ENCODE measurements around the gene ARHGEF17.

ARHGEF17 gene

GRCh38 chr11:73409431-73409830, 101.4 kb downstream of the ARHGEF17 start:
- H3K4me3 ChIP-seq (ENCODE audit: low read depth, low read length) = no peak overlapping the region
- no peak for DNase-seq (ENCODE audit: low read depth)
- no peak for TF ChIP-seq CTCF (conservative IDR thresholded peaks at IDR 0.05; ENCODE audit: low read depth, low read length)

DNA sequence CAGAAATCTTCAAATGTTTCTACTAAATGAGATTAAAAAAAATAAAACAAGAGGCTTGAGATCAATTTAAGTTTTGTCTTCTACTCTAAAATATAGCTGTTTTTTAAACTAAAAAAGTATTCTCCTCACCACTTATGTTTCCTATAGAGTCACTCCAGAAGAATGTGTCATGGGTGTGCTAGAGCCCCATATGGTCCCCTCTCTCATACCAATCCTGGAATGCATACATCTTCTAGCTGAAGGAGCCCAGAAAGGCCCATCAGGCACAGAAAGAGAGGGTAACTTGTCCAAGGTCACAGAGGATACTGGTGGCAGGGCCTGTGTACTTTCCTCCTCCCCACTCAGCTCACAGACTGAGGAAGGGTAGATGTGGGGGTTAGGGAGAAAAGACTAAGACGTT, 102.6 kb downstream of the ARHGEF17 start:
- no peak overlapping the region for H3K4me3 ChIP-seq (ENCODE audit: low read depth, low read length)
- DNase-seq (ENCODE audit: low read depth) = no peak
- TF ChIP-seq CTCF (conservative IDR thresholded peaks at IDR 0.05; ENCODE audit: low read depth, low read length) = no peak

GRCh38 chr11:73411031-73411430, 103.0 kb downstream of the ARHGEF17 start:
- no peak overlapping the region for H3K4me3 ChIP-seq (ENCODE audit: low read depth, low read length)
- TF ChIP-seq CTCF (conservative IDR thresholded peaks at IDR 0.05; ENCODE audit: low read depth, low read length) = no peak
- no peak for DNase-seq (ENCODE audit: low read depth)

GRCh38 chr11:73412308-73412707, 104.2 kb downstream of the ARHGEF17 start:
- no peak overlapping the region for H3K4me3 ChIP-seq (ENCODE audit: low read depth, low read length)
- no peak for TF ChIP-seq CTCF (conservative IDR thresholded peaks at IDR 0.05; ENCODE audit: low read depth, low read length)
- DNase-seq (ENCODE audit: low read depth) = no peak

GRCh38 chr11:73413256-73413655, 105.2 kb downstream of the ARHGEF17 start:
- TF ChIP-seq CTCF (conservative IDR thresholded peaks at IDR 0.05; ENCODE audit: low read depth, low read length) = no peak
- no peak for DNase-seq (ENCODE audit: low read depth)
- H3K4me3 ChIP-seq (ENCODE audit: low read depth, low read length) = no peak overlapping the region

DNA sequence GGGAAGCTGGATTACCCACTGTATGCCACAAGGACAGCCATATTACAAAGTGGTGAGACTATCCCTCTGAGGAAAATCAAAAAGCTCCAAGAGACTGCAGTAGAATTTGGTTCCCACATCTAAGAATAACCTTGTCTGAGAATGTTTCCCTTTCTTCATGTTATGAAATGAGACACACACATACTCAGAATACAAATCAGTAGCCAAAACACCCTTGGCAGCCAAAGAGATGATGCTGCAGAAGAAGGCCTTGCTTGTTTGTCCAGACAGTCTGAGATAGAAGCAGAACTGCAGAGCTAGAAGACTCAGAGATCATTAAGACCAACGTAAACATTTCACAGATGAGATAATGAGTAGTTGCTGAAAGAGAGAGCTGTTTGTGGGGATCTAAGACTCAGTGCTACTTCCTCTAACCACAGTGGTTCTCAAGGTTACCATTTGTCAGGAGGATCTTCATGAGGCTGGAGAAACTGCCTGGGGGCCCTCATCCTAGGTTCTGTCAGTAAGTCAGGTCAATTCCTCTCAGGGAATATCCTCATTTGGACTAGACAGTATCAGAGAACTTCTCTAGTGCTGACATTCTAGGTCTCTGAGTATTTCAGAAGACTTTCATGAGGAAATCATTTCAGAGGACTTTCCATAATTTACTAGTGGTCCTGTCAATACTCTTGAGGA, 107.0 kb downstream of the ARHGEF17 start:
- peak; percentile 82 for DNase-seq (ENCODE audit: low read depth)
- no peak for TF ChIP-seq CTCF (conservative IDR thresholded peaks at IDR 0.05; ENCODE audit: low read depth, low read length)
- H3K4me3 ChIP-seq (ENCODE audit: low read depth, low read length) = no peak overlapping the region

All from choroid plexus epithelial cell (primary cell).